GM21737 (cell line): Measurements from ENCODE around the gene FSTL4.

Source experiments
- ATAC-seq: cut with Tn5 transposase; IDR thresholded peaks from one replicate; pipeline ENCODE4 v1.9.1; 2021; ENCODE audit warnings: mild to moderate bottlenecking, moderate library complexity; ENCODE audit not compliant: unreplicated experiment

The FSTL4 gene

DNA sequence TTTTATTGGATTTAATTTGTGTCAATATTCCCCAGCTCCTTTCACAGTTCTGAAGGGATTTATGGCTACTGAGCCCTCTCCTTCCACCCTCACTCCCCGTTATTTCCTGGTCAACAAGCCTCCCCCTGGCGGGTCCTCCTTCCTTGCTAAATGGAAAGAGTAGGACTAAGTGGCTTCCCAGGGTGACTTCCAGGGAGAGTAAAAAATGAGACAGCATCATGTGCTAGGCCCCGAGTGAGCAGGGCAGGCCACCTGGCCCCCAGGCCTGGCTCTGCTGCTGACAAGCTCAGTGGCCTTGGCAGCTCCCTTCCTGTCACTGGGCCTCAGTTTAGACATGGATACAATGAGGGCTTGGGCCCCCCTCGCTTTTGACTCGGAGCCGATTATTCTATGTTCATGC is 359.3 kb downstream of the FSTL4 start:
- no peak for ATAC-seq

DNA sequence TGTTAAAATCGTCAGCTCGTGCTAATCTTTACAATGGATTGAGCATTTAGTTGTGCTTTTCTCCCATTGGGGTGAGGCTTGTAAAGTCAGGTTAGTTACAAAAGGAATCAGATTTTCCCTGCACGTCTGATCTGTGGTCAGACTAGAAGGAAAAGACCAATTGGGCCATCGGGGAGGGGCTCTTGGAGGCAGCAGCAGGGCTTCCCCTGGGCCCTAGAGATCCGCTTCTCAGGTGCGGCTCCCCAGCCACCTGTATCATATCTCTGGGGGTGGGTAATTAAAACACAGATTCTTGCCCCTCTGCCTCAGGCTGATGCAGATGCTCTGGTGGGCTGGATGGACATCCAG is 360.2 kb downstream of the FSTL4 start:
- ATAC-seq = no peak

DNA sequence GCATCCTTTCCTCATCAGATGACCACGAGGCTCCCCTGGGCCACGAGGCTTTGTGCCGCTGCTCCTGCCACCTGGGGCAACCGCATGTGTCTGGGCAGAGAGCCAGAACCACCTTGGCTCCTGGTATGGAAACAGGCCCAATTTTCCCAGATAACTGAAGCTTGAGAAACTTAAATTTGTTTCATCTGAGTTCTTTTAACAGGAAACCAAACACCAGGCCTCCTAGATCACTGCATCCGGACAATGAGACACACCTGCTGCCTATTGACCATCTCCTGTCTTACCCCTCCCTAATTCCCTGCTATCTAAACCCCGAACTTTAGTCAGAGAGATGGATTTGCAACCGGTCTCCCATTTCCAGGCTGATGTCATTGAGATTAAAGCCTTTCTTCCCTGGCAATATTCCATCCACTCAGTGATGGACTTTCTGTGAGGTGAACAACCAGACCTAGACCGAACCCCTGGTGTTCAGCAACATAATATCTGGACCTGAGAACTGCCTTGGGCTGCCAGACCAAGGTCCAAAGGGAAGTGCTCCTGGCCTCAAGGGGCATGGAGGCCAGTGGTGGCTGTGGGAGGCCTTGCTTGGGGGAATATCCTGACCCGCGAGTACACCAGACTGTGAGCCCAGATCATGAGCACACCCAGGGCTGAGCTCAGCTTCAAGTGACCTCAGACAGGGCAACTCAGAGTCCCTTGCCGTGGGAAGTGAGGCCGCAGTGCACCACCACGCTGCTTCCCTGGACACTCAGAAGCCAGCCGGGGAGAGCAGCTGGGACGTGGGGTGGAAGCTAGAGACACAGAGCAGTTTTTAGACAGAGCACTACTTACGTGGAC is 360.8 kb downstream of the FSTL4 start:
- ATAC-seq = no peak

DNA sequence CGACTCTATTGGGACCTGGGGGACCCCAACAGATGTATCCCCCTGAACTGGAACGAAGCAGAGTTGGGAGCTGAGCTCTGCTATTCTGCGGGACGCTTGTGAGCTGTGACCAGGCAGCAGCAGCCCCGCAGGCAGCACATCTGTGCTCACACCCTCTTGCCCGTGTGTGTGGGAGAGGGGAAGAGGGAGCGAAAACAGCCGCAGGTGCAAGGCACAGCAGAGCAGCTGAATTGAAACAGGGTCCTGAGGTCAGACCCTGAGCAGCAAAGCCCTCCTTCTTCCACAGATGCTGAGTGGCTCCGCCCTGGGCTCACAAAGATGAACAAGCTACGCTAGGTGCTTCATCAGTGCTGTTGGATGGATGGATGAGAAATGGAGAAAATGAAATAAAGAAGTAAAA is 361.8 kb downstream of the FSTL4 start:
- no peak for ATAC-seq

DNA sequence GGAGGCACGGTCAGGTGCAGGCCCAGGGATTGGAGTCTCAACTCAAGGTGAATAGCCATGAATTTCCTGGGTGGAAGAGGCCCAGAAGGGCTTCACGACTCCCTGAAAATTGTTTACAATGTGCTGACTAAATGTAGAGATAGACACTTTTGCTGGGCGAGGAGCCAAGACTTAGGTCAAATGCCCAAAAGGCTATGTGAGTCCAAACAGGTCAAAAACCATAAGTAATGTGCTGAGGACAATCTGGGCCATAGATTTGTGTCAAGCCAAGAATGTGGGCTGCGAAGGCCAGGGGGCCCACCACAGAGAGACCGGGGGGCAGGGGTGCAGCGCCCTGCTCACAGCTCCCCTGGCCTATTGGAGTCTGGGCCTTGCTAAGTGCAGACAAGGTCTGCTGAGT is 362.7 kb downstream of the FSTL4 start:
- no peak for ATAC-seq

DNA sequence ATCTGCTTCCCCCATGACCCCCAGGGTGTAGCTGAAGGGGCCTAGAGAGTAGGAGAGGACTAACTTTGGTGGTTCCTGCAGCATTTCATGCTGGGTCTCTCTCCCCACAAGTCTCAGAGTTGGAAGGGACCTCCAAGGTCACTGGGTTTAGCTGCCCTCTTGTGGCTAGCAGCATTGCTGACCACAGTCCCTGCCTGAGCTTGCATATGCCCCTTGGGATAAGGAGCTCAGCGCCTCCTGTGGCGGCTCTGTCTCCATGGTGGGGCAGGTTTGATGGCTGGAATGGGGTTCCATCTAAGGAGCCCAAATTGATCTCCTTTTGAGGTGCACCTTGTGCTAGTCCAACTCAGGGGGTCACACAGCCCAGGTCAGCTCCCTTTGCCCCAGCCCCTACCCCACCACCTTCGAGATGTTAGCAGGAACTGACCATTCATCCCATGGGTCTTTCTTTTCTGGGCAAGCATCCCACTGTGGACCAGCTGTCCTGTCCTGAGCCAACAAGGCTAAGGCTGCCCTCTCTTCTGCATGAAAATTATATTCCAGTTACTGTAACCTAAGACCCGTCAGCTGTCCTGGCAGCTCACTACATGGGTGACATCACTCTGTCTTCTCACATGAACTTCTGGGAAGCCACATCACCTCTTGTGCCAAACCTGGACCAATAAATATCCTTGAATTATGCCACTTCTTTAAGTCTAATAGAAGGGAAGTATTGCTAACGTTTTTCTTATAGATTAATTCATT is 364.3 kb downstream of the FSTL4 start:
- ATAC-seq = no peak

DNA sequence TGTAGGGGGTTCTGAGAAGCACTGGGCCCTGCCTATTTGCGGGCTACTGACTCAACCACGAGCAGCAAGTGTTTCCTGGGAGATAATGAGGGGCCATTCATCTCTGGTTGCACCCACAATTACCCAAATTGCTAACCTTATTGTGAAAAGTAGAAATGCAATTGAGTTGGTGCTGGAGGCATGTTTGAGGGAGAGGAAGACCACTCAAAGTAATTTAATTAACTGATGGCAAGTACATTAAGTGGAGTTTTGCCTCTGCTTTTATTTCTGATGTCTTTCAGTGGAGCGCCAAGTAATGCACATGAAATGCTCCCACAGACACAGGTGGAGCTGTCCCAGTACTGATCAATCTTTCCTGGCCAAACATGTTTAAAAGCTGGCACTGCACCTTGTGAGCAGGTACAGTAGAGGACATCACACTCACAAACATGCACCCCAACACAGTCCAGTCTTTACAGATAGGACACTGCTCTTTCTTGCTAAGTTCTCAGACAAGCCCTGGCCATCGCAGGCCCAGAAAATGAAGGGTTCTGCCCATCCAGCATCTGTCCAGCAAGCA is 365.1 kb downstream of the FSTL4 start:
- ATAC-seq = no peak

DNA sequence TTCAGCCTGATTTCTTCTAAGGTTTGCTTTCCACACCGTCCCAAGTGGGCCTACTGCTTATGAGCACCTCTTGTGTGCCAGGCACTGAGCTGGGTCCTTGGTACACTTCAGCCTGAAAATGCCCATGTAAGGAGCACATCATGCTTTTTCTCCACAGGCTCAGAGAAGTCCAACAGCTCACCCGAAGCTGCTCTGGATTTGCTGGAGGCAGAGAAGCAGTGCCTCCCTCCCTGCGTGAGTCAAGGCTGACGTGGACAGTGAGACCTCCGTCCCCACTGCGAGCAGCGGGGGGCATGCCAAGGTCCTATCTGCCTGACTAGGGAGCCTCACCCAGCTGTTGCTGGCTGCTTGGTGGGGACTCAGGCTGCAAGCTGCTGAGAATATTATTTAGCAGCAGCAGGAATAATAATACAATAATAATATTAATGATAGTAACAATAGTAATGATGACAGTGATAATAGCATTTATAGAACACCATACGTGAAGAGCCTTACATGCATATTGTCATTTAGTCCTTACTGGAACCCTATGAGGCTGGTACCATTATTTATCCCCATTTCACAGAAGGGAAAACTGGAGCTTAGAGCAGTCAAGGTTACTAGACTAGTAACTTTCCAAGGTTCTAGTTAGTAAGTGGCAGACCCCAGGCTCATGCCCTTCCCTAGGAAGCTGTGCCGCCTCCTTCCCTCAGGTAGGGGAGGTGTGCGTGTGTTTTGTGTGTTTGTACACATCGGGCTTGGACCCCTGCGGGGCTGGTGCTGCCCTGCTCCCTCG is 365.8 kb downstream of the FSTL4 start:
- no peak for ATAC-seq

DNA sequence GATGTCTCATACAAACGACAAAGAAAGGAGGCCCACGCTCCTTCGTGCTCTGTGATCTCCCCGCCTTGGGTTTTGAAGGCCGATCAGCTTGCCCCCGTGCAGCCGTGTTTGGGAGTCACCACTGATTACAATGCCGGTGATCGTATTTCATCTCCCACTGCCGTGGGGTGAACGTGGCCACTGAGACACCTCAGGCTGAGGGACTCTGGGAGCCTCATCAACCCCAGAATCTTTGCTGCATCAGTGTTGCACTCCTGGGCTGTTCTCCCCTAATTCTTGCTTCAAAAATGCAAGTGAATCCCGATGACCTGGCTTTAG is 366.3 kb downstream of the FSTL4 start:
- no peak for ATAC-seq

DNA sequence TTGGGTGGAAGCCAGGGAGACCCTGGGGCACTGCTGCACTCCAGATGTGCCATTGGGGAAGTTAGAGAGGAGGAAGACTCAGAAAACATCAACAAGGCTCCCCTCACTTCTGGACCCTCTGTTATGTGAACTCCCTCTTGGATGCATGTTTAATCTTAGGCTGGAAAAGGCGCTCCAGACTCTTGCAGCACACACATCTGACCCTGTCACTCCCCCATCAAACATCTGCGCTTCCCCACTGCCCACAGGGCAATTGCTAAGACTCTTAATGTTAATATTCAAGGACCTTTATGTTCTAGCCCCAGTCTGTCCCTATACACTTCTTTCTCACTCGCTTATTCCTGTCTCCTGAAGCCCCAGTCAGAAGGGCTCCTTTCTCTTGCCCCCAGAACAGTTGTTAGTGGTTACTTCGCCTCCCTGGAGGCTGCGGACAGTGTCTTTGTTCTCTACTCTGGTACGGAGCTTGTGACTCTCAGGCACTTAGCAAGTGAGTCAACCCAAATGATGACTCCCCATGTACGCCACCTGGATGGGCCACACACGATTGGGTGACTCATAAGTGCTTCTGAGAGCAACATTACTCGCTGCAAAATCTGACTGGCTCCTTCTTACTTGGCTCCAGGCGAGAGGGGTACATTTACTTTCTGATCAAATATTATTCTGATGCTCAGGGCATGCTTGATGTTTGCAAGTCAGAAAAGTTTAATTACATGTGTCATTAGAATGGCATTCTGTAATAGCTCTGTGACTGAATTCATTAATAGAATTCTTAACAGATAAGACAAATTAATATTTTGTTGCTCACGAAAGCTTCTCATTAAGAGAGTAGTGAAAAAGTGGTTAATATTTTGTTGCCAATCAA is 366.9 kb downstream of the FSTL4 start:
- no peak for ATAC-seq

DNA sequence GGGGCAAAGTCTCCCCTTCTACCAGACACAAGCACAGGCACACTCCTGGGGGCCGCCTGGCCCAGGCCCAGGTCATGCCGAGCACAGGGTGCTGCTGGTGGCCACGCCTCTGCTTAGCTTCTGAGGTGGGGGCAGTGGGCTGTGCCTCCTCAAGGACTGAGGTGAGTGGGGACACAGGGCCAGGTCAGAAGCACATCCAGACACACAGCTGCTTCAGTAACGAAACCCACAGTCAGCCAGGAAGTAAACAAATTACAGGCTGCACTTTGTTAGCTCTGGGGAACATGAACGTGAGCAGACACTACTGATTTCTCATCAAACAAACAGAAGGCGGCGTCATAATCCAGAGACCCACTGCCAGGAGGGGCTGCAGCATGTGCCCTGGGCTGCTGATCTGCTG is 368.1 kb downstream of the FSTL4 start:
- ATAC-seq = no peak

DNA sequence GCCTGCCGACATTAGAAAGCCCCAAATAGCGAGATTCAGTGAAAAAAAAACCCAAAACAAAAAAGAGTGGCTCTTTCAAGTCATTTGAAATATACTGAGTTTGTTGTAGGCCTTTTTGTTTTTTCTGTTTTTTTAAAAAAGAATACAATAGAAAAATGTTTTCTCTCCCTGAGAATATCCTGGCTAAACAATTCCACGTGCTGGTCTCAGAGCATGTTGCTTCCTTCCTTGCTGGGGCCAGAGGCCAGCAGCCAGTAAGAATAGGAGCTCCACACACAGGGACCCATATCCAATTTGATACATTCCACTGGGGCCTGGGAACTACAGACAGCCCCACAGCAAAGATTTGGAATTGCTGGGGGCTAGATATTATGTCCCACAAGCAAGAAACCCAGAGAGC is 369.1 kb downstream of the FSTL4 start:
- no peak for ATAC-seq

DNA sequence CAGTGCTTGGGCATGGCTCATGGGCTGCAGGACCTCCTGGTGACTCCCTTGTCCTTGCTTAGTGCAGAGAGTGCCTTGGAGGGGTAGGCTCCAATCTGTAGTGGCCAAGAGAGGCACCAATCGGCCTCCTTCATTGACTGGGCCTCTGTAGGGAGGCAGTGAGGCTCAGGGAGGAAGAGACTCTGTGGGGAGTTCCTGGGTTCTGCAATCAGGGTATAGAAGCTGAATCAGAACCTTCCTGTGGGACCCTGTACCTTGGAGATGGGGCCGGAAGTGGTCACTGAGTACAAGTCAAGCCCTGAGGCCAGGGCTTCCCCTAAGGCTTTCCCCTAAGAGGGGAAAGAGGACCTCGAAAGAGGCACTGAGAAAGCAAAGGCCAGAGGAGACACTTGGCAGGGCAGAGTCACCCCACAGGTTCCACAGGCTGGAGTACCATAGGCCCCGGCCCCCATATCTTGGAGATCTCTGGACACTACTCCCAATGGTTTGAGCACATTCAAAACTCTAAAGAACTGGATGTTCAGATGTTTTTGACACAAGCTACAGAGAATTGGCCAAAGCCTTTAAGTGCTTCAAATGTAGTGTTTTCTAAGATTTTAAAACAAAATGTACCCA is 370.0 kb downstream of the FSTL4 start:
- no peak for ATAC-seq

DNA sequence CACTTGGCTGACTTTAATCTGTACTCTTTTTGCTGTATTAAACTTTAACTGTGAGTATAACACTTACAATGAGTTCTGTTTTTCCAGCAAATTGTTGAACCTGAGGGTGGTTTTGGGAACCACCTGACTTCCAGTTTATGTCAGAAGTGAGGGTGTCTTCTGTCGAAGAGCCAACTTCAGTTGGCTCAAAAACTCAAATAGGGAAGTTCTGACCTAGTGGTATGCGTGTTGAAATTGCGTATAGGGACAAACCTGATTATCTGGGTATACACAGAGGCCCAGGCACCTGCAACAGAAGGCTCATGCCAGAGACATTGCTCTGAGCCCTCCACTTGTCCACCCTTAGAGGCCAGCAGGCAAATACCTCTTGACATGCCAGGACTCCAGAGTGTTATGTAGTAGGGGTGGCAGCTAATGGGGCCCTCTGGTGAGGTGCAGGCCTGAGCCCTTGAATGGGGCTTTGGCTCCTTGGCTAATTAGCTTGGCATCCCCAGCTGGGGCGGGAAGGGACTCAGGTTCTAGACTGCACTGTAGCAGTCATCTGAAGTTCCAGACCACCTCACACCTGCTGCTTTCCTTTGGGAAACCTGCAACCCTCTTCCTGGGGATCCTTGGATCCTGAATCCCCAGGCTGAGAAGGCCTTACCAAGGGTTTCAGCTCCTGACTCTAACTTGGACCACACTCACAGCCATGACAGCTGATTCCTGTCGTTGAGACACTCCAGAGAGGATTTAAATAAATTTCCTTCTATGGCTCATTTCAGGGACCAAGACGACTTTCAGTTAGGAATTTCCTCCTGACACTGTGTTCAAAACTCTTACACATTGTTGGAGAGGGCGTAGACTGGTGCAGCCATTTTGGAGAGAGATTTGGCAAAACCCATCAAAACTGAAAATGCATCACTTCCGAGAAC is 370.9 kb downstream of the FSTL4 start:
- no peak for ATAC-seq

DNA sequence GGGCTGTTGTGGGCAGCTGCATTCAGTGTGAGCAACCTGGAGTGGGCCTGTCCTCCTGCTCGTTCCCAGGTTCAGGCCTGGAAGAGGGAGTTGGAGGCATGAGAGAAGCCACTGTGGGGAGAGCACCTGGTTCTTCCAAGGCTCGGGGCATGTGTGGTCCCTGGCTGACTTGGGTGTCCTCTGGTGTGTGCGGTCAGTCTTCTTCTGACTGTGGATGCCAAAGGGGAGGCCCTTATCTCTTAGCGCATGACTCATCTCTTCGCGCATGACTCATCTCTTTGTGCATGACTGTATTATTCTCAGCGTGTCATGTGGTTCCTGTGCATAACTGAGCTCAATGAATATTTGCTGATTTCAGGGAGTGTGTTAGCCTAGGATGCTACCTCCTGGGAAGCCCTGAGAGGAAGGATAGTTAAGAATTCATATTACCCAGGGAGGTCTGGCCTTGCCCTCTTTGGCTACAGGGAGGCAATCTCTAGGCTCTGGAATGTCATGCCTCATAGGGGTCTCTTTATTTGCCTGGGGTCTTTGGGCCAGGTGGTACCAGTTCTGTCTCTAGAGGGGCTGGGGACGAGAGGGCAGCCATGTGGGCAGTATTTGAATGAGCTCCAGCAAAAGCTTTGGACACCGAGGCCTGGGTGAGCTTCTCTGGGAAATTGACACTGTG is 371.8 kb downstream of the FSTL4 start:
- ATAC-seq = no peak

DNA sequence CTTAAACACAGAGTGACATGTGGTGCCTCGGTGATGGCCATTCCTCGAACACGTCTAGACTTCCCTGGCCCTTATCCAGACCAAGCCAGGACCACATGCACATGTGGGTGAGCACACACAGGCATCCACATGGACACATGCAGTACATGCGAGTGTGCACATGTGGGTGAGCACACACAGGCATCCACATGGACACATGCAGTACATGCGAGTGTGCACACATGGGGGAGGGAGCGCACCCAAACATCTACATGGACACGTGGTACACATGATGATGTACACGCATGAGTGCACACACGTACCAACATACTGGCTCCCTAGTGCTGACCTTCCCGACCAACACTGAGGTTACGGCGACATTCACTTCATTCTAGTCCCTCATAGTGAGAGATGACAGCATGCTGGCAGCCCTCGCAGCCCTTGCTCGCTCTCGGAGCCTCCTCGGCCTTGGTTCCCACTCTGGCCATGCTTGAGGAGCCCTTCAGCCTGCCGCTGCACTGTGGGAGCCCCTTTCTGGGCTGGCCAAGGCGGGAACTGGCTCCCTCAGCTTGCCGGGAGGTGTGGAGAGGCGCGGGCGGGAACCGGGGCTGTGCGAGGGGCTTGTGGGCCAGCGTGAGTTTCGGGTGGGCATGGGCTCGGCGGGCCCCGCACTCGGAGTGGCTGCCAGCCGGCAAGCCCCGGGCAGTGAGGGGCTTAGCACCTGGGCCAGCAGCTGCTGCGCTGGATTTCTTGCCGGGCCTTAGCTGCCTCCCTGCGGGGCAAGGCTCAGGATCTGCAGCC is 373.7 kb downstream of the FSTL4 start:
- no peak for ATAC-seq

DNA sequence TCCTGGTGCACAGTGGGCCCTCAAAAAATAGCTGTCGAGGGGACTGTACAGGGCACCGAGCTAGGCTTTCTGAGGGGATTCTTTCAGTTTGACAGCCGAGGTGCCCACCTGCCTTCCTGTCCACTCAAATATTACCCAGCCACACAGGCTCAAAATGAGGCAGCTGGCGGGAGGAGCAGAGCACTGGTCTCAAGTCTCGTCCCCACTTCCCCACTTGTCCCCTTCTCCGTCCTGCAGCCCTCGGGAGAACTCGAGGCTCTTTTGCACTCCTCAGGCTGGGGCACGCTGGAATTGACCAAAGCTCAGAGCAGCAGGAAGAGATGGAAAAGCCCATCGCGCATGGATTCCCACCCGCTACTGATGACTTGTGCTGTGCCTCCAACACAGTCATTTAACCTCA is 375.4 kb downstream of the FSTL4 start:
- ATAC-seq = no peak

DNA sequence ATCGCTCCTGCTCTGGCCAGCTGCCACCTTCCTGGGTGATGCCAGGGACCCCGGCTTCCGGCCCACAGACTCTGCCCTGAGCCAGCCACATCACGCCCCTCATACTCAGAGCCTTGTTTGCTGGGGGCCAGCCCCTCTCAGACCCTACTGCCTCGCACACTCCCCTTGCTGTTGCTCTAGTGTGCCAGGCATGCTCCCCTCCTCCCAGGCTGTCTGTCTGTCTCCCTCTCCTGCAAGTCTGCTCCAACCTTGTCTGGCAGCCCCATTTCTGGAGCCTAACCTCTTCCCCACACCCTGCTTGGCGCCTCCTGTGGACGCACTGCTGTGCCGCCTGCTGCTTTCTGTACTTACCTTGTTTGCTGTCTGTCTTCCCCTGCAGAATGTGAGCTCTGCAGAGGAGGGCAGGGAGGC is 375.8 kb downstream of the FSTL4 start:
- no peak for ATAC-seq
